SK-N-SH (cell line): ENCODE results near the gene IL22RA1. TPM values are rescaled to one million over a fixed set of nuclear protein-coding genes. Genes with fewer than 3 reads are reported as not detected.

ENCODE experiments used
- CTCF ChIA-PET: fragments of 300-600, 350-600 bp; formaldehyde crosslinking; extraction: SDS; loops from one replicate; lab custom pipeline; 2021; lab: Yijun Ruan, JAX
- POLR2A ChIA-PET: fragments of 350-600 bp; sonication (Branson Sonifier 250); formaldehyde crosslinking; extraction: SDS; loops from one replicate; lab custom pipeline; 2020; ENCODE audit warnings: antibody characterized with exemption, inconsistent platforms; lab: Yijun Ruan, JAX
- DNase-seq: peaks from one replicate; pipeline ENCODE4 v3.0.0; 2012
- H2AFZ ChIP-seq: fragments of 200-600 bp; sonication (generic); 2 replicates; pipeline ENCODE4 v1.8.1; 2016; ENCODE audit warnings: antibody characterized with exemption, mild to moderate bottlenecking, low read depth
- H3F3A ChIP-seq: fragments of 200-600 bp; sonication (generic); replicated peaks from 2 replicates; pipeline ENCODE3; 2016; ENCODE audit warnings: antibody characterized with exemption, mild to moderate bottlenecking; ENCODE audit not compliant: insufficient read depth
- H3K27ac ChIP-seq, 2 experiments: fragments of 200-500 bp in 1 of 2; fragments of 200-600 bp in 1 of 2; sonication (Bioruptor generic) in 1 of 2; sonication (generic), shearing (Covaris generic) in 1 of 2; 2 replicates each; pipeline versions ENCODE4 v1.5.1 to v1.6.1; 2014 to 2016; ENCODE audit warnings: low read depth in 2 of 2, inconsistent platforms in 1 of 2, low read length in 1 of 2, mild to moderate bottlenecking in 1 of 2, mixed read lengths in 1 of 2
- H3K27me3 ChIP-seq: fragments of 200-600 bp; sonication (generic), shearing (Covaris generic); 2 replicates; pipeline ENCODE4 v1.6.1; 2016; ENCODE audit warnings: mixed run types; ENCODE audit not compliant: insufficient read depth
- H3K36me3 ChIP-seq, 2 experiments: fragments of 200-500 bp in 1 of 2; fragments of 200-600 bp in 1 of 2; sonication (Bioruptor generic) in 1 of 2; sonication (generic) in 1 of 2; replicated peaks in 1 of 2; 2 replicates each; pipeline versions ENCODE3 to v1.5.1; 2014 to 2016; ENCODE audit warnings: low read length in 1 of 2, mild to moderate bottlenecking in 1 of 2; ENCODE audit not compliant: insufficient read depth in 2 of 2, control insufficient read depth in 1 of 2
- H3K4me1 ChIP-seq, 2 experiments: fragments of 200-500 bp in 1 of 2; fragments of 200-600 bp in 1 of 2; sonication (Bioruptor generic) in 1 of 2; sonication (generic), shearing (Covaris generic) in 1 of 2; 2 replicates each; pipeline versions ENCODE4 v1.5.1 to v1.6.1; 2014 to 2016; ENCODE audit warnings: low read depth in 1 of 2, low read length in 1 of 2, mixed run types in 1 of 2; ENCODE audit not compliant: insufficient read depth in 2 of 2, control insufficient read depth in 1 of 2
- H3K4me2 ChIP-seq: fragments of 200-600 bp; sonication (generic), shearing (Covaris generic); 2 replicates; pipeline ENCODE4 v1.6.1; 2017; ENCODE audit warnings: mixed run types
- H3K4me3 ChIP-seq, 2 experiments: fragments of 200-500 bp in 1 of 2; fragments of 200-600 bp in 1 of 2; sonication (Bioruptor generic) in 1 of 2; sonication (generic), shearing (Covaris generic) in 1 of 2; 2 replicates each; pipeline versions ENCODE4 v1.5.1 to v1.8.1; 2014 to 2016; ENCODE audit warnings: low read depth in 2 of 2, inconsistent platforms in 1 of 2, low read length in 1 of 2, mild to moderate bottlenecking in 1 of 2, mixed read lengths in 1 of 2, moderate library complexity in 1 of 2
- H3K79me2 ChIP-seq: fragments of 200-600 bp; sonication (generic); 2 replicates; pipeline ENCODE4 v1.8.1; 2017; ENCODE audit warnings: mild to moderate bottlenecking; ENCODE audit not compliant: insufficient read depth
- H3K9ac ChIP-seq: fragments of 200-600 bp; sonication (generic); 2 replicates; pipeline ENCODE4 v1.6.1; 2017; ENCODE audit warnings: mixed run types
- H3K9me2 ChIP-seq: fragments of 200-600 bp; sonication (generic); 2 replicates; pipeline ENCODE4 v1.6.1; 2017; ENCODE audit warnings: mixed run types
- H3K9me3 ChIP-seq: fragments of 200-600 bp; sonication (generic); 2 replicates; pipeline ENCODE4 v1.6.1; 2017; ENCODE audit warnings: mixed run types, mild to moderate bottlenecking, moderate library complexity
- H4K20me1 ChIP-seq: fragments of 200-600 bp; sonication (generic); 2 replicates; pipeline ENCODE4 v1.6.1; 2017; ENCODE audit warnings: mild to moderate bottlenecking, mixed run types; ENCODE audit not compliant: insufficient read depth
- CHD2 ChIP-seq: fragments of 150-350 bp; IDR thresholded peaks from 2 replicates; pipeline ENCODE4 v1.6.1; 2018; ENCODE audit warnings: low read length; ENCODE audit not compliant: partially characterized antibody
- EP300 ChIP-seq, 2 experiments: IDR thresholded peaks; 2 replicates each; pipeline versions ENCODE4 v1.4.0 to v1.6.1; 2012; ENCODE audit warnings: borderline replicate concordance in 1 of 2, low read depth in 1 of 2, low read length in 1 of 2
- FOXM1 ChIP-seq: IDR thresholded peaks from 2 replicates; pipeline ENCODE4 v1.4.0; 2012; ENCODE audit warnings: low read depth, mild to moderate bottlenecking
- MEF2A ChIP-seq: IDR thresholded peaks from 2 replicates; pipeline ENCODE4 v1.4.0; 2012; ENCODE audit warnings: low read depth, borderline replicate concordance
- MXI1 ChIP-seq: IDR thresholded peaks from 2 replicates; pipeline ENCODE4 v1.6.1; 2012; ENCODE audit warnings: mild to moderate bottlenecking, low read depth, low read length, improper control_type of control experiment
- NFIC ChIP-seq: IDR thresholded peaks from 2 replicates; pipeline ENCODE4 v1.4.0; 2012; ENCODE audit warnings: borderline replicate concordance
- NRF1 ChIP-seq: IDR thresholded peaks from 2 replicates; pipeline ENCODE4 v1.6.1; 2012; ENCODE audit warnings: low read depth, mild to moderate bottlenecking, low read length
- PBX3 ChIP-seq: IDR thresholded peaks from 2 replicates; pipeline ENCODE4; 2012
- REST ChIP-seq: IDR thresholded peaks from 2 replicates; pipeline ENCODE4 v1.6.1; 2012; ENCODE audit warnings: mild to moderate bottlenecking, low read depth, low read length, moderate library complexity
- RFX5 ChIP-seq: IDR thresholded peaks from 2 replicates; pipeline ENCODE4 v1.6.1; 2012; ENCODE audit warnings: mild to moderate bottlenecking, improper control_type of control experiment, low read length
- RXRA ChIP-seq: IDR thresholded peaks from 2 replicates; pipeline ENCODE4 v1.4.0; 2012; ENCODE audit warnings: low read depth, mild to moderate bottlenecking, borderline replicate concordance
- SMC3 ChIP-seq: IDR thresholded peaks from 2 replicates; pipeline ENCODE4 v1.6.1; 2012; ENCODE audit warnings: low read depth, low read length, improper control_type of control experiment
- TAF1 ChIP-seq: IDR thresholded peaks from 2 replicates; pipeline ENCODE4 v1.6.1; 2012; ENCODE audit warnings: low read depth, mild to moderate bottlenecking, low read length, moderate library complexity, borderline replicate concordance
- TEAD4 ChIP-seq: IDR thresholded peaks from 2 replicates; pipeline ENCODE4 v1.4.0; 2012; ENCODE audit warnings: mild to moderate bottlenecking, borderline replicate concordance; ENCODE audit not compliant: insufficient read depth
- WGBS: methylation state at CpG from one replicate; pipeline ENCODE4 v1.1.6; 2017; ENCODE audit warnings: low lambda C conversion rate; 5-methylcytosine and 5-hydroxymethylcytosine counted together
- polyA plus RNA-seq, 3 experiments: library from polyadenylated mRNA; depleted of rRNA; stranded (reverse); fragments of >200 nt; gene quantifications; 2 replicates each; pipeline ENCODE4 v1.2.3, GENCODE V29; 2012
- TF ChIP-seq, protein P1 (sequence below): IDR thresholded peaks from 2 replicates; pipeline ENCODE4 v1.4.0; 2012; ENCODE audit warnings: low read depth
- TF ChIP-seq, protein P2 (sequence below): fragments of 150-350 bp; IDR thresholded peaks from 2 replicates; pipeline ENCODE4 v1.6.1; 2016; ENCODE audit warnings: mild to moderate bottlenecking, low read depth, low read length

The IL22RA1 gene
- polyA plus RNA-seq, 1 of the 3 experiments (the other 2 are of a cell fraction): 0.03 TPM

DNA sequence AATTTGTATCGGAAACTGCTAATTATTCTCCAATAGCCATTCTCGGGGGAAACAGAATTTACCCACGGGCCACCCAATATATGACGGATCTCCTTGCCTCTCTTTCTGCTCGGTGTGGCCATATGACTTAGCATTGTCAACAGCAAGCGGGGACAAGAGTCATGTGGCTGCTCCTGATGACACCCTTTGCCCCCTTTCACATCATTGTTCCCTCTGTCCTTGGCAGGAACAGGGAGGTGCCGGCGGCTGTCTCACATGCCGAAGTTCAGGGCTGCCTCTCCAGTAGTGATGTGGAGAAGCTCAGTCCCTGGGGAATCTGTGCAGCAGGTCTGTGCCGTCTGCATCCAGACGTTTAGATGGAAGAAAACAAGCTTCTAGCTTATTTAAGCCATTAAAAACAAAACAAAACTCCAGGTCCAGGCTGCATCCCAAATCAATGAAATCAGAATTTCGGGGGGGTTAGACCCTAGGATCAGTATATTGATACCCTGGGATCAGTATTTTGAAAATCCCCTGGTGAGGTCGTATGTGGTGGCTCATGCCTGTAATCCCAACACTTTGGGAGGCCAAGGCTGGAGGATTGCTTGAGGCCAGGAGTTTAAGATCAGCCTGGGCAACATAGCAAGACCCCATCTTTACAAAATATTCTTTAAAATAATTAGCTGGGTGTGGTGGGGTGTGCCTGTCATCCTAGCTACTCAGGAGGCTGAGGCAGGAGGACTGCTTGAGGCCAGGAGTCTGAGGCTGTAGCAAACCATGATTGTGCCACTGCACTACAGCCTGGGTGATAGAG, 41.8 kb downstream of the IL22RA1 start:
- DNase-seq: no peak
- H3K9ac ChIP-seq: no peak overlapping the region
- no peak overlapping the region for H2AFZ ChIP-seq
- no peaks in the 10 kb centered on the region for H3K9me3 ChIP-seq
- no peak overlapping the region for H3K27ac ChIP-seq
- H3K9me2 ChIP-seq: no peaks in the 10 kb centered on the region
- no peak overlapping the region for H3K4me3 ChIP-seq
- no peaks in the 10 kb centered on the region for H3K36me3 ChIP-seq
- no peaks in the 10 kb centered on the region for H4K20me1 ChIP-seq
- 84% methylated on average over 13 of the region's 13 CpGs for WGBS
- no peaks in the 10 kb centered on the region for H3K27me3 ChIP-seq
- POLR2A ChIA-PET: no interaction called here
- peaks cover 0 to 17% of the 10 kb centered on the region in 2 experiments; a peak in 1 of 4 replicates for H3K4me1 ChIP-seq
- CTCF ChIA-PET: interaction anchor here (1.2 to 1.8 kb wide), 3 partner anchors 11 to 290 kb away, joined by 5 to 6 read pairs (median 5); partner anchors contain the start of gene MYOM3
- no peak overlapping the region for H3K4me2 ChIP-seq
- TF ChIP-seq EP300 (IDR thresholded peaks at IDR 0.05; ENCODE audit: borderline replicate concordance in 1 of 2, low read depth in 1 of 2, low read length in 1 of 2) (no peak), NFIC (no peak), RXRA (no peak), CHD2 (no peak), SMC3 (no peak), NRF1 (no peak), REST (no peak), TEAD4 (no peak)
- TF ChIP-seq, all 33 proteins: peak for 0
- H3K79me2 ChIP-seq: no peaks in the 10 kb centered on the region
- H3F3A ChIP-seq: peaks cover 3% of the 10 kb centered on the region

DNA sequence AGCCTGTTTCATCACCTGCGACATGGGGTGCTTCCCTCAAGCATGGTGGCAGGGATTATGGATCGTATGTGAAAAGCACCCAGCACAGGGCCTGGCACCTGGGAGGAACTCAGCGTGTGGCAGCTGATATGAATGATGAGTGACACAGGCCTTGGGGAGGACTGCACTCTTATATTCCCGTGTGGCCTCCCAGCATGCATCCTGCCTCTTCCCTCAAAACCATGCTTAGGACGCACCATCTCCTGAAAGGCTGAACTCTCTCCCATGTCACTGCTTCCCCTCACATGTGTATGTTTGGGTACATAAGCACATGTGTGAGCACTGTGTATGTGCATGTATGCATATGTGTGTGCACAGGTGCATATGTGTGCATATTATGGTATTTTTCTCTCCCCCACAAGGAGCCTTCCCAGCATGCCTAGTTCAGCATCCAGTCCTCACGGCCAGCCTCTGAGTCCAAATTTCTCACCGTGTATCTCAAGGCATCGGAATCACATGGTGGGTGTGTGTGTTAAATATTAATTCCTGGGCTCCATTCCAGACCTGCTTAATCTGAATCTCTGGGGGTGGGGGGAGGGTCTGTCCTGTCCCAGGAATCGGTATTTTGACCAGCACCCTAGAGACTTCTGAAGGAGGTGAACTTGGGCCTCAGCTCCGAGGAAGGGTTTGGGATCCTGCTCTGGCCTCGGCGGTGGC, 43.8 kb downstream of the IL22RA1 start:
- CTCF ChIA-PET: interaction anchor here (2.1 kb wide), 1 partner anchor 100 kb away, joined by 4 read pairs; no protein-coding TSS in a partner anchor
- TF ChIP-seq MXI1 (no peak), TEAD4 (no peak), RXRA (no peak), TAF1 (no peak), RFX5 (no peak), MEF2A (no peak), PBX3 (no peak), FOXM1 (no peak)
- TF ChIP-seq, protein P1, sequence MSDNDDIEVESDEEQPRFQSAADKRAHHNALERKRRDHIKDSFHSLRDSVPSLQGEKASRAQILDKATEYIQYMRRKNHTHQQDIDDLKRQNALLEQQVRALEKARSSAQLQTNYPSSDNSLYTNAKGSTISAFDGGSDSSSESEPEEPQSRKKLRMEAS: no peak
- TF ChIP-seq, protein P2, sequence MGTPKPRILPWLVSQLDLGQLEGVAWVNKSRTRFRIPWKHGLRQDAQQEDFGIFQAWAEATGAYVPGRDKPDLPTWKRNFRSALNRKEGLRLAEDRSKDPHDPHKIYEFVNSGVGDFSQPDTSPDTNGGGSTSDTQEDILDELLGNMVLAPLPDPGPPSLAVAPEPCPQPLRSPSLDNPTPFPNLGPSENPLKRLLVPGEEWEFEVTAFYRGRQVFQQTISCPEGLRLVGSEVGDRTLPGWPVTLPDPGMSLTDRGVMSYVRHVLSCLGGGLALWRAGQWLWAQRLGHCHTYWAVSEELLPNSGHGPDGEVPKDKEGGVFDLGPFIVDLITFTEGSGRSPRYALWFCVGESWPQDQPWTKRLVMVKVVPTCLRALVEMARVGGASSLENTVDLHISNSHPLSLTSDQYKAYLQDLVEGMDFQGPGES: no peak
- TF ChIP-seq, all 33 proteins: peak for 0
- POLR2A ChIA-PET: no interaction called here
- Histone ChIP-seq H3K27me3 (no peaks in the 10 kb centered on the region; the same call in 1 of the 2 replicates), H3K9me2 (no peaks in the 10 kb centered on the region), H3F3A (peaks cover 3% of the 10 kb centered on the region), H3K27ac (no peak overlapping the region), H3K36me3 (no peaks in the 10 kb centered on the region), H3K4me3 (no peak overlapping the region), H3K79me2 (no peaks in the 10 kb centered on the region), H3K9me3 (no peaks in the 10 kb centered on the region), H2AFZ (no peak overlapping the region), H3K4me1 (peaks cover 0 to 15% of the 10 kb centered on the region in 2 experiments; a peak in 1 of 4 replicates), H3K9ac (no peak overlapping the region), H3K4me2 (no peak overlapping the region), H4K20me1 (no peaks in the 10 kb centered on the region)
- DNase-seq: no peak
- 73% methylated on average over 8 of the region's 12 CpGs for WGBS
